NCI-H128 (cell line): ENCODE results near the gene ABCC12.

Experiments
- DNase-seq: peaks from one replicate; lab custom pipeline; 2025; ENCODE audit not compliant: unreplicated experiment; lab: John Stamatoyannopoulos, UW

ABCC12 gene

DNA sequence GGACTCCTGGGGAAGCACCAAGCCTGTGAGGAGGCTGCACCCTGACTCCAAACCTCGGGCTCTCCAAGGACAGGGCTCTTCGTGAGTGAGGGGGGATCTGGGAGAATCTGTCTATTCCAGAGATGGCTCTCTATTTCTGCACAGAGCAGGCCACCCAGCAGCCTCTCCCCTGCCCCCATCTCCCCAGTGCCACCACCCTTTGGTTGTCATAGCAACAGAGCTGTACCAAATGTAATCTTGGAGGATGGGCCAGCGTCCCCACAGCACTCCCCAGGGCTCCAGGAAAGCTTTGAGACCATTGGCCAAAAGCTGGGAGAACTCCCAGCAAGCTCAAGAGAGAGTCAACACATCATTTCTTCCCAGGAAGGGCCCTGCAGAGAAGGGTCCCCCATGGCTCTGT lies 49.3 kb downstream of the ABCC12 start:
- no peak for DNase-seq
